DOHH2 (cell line): Measurements from ENCODE around the gene PLEKHG4B.

Experiments used
- H3F3A ChIP-seq: fragments of 200-600 bp; sonication (generic), shearing (Covaris generic); 2 replicates; pipeline ENCODE4 v1.6.0; 2016; ENCODE audit warnings: antibody characterized with exemption, mild to moderate bottlenecking; ENCODE audit not compliant: control insufficient read depth, insufficient read depth
- H3K27ac ChIP-seq: fragments of 200-600 bp; sonication (generic); 2 replicates; pipeline ENCODE4 v1.5.1; 2014; ENCODE audit warnings: low read depth, mild to moderate bottlenecking, low read length, moderate library complexity
- H3K27me3 ChIP-seq: fragments of 200-600 bp; sonication (generic); 2 replicates; pipeline ENCODE4 v1.6.1; 2014; ENCODE audit warnings: mild to moderate bottlenecking, low read length, mixed read lengths; ENCODE audit not compliant: control insufficient read depth
- H3K36me3 ChIP-seq: fragments of 200-600 bp; sonication (generic); 2 replicates; pipeline ENCODE4 v1.6.1; 2014; ENCODE audit warnings: mild to moderate bottlenecking, low read length, moderate library complexity, mixed read lengths; ENCODE audit not compliant: control insufficient read depth
- H3K4me1 ChIP-seq: fragments of 200-600 bp; sonication (generic); 2 replicates; pipeline ENCODE4 v1.6.1; 2014; ENCODE audit warnings: mild to moderate bottlenecking, low read length, mixed read lengths; ENCODE audit not compliant: control insufficient read depth
- H3K4me2 ChIP-seq: fragments of 200-600 bp; sonication (generic); 2 replicates; pipeline ENCODE4 v1.6.0; 2014; ENCODE audit warnings: mild to moderate bottlenecking, low read length, moderate library complexity
- H3K4me3 ChIP-seq: fragments of 200-600 bp; sonication (generic); 2 replicates; pipeline ENCODE4 v1.5.1; 2014; ENCODE audit warnings: mild to moderate bottlenecking, low read length, mixed read lengths
- H3K79me2 ChIP-seq: fragments of 200-600 bp; sonication (generic); 2 replicates; pipeline ENCODE4 v1.6.1; 2014; ENCODE audit warnings: mild to moderate bottlenecking, low read length, mixed read lengths; ENCODE audit not compliant: control insufficient read depth
- H3K9me2 ChIP-seq: fragments of 200-600 bp; sonication (generic); replicated peaks from 2 replicates; pipeline ENCODE4 v1.6.1; 2014; ENCODE audit warnings: mild to moderate bottlenecking, low read length, mixed read lengths; ENCODE audit not compliant: control insufficient read depth
- H3K9me3 ChIP-seq: fragments of 200-600 bp; sonication (generic); 2 replicates; pipeline ENCODE4 v1.6.1; 2014; ENCODE audit warnings: antibody characterized with exemption, low read length, mixed read lengths; ENCODE audit not compliant: control insufficient read depth, insufficient read depth
- H4K20me1 ChIP-seq: fragments of 200-600 bp; sonication (generic); 2 replicates; pipeline ENCODE4 v1.6.0; 2014; ENCODE audit warnings: low read depth, mild to moderate bottlenecking, antibody characterized with exemption, low read length, moderate library complexity; ENCODE audit not compliant: control insufficient read depth, insufficient read depth
- CTCF ChIP-seq: fragments of 200-600 bp; sonication (generic); IDR thresholded peaks from one replicate; pipeline ENCODE4 v1.5.1; 2014; ENCODE audit warnings: antibody characterized with exemption, mild to moderate bottlenecking, low read depth, low read length; ENCODE audit not compliant: poor library complexity, severe bottlenecking
- EZH2phosphoT487 ChIP-seq: fragments of 200-600 bp; sonication (generic); IDR thresholded peaks from 2 replicates; pipeline ENCODE4 v1.6.1; 2017; ENCODE audit warnings: borderline replicate concordance, mild to moderate bottlenecking, antibody characterized with exemption, low read length, moderate library complexity, mixed read lengths

Gene PLEKHG4B

DNA sequence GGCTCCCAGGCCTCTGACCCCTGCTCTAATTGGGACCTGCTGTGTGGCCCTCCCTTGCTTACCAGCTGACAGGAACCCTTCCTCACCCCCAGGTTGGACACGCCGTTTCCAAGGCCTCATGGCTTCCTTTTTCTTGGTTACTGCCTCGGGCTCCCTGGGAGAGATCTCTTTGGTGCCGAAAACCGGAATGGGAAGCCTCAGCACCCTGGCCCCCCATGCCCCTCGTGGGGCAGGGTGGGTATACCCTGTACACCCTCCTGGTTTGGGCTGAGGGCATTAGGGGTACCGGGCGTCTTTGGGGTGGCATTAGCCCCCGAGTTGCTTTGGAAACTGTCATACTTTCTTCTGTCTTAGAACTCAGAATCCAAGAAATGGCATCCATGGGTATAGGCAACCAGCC lies 89.2 kb downstream of the PLEKHG4B start:
- no peaks in the 10 kb centered on the region for H3K36me3 ChIP-seq
- no peak overlapping the region for H3K27ac ChIP-seq
- H4K20me1 ChIP-seq: no peaks in the 10 kb centered on the region
- H3K4me3 ChIP-seq: no peak overlapping the region
- no peaks in the 10 kb centered on the region for H3K9me2 ChIP-seq
- TF ChIP-seq EZH2phosphoT487 (no peak), CTCF (no peak)
- H3K9me3 ChIP-seq: no peaks in the 10 kb centered on the region
- no peaks in the 10 kb centered on the region for H3F3A ChIP-seq
- no peak overlapping the region for H3K4me2 ChIP-seq
- H3K79me2 ChIP-seq: no peaks in the 10 kb centered on the region
- no peaks in the 10 kb centered on the region for H3K4me1 ChIP-seq
- peaks cover 8% of the 10 kb centered on the region for H3K27me3 ChIP-seq

DNA sequence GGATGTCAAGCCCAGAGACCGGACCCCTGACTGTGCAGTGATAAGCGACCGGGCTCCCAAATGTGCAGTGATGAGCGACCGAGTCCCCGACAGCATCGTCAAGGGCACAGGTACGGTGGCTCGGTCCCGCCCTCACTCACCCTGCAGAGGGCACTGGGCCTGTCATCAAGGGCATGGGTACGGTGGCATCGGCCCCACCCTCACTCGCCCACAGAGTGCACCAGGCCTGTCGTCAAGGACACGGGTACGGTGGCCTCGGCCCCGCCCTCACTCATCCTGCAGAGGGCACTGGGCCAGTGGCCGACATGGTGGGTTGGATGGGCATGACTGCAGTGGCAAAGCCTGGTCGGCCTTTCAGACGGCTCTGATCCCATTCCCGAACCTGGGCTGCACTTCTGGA lies 89.6 kb downstream of the PLEKHG4B start:
- H4K20me1 ChIP-seq: no peaks in the 10 kb centered on the region
- no peak overlapping the region for H3K27ac ChIP-seq
- no peaks in the 10 kb centered on the region for H3K4me1 ChIP-seq
- H3K79me2 ChIP-seq: no peaks in the 10 kb centered on the region
- H3K9me2 ChIP-seq: no peaks in the 10 kb centered on the region
- H3K4me2 ChIP-seq: no peak overlapping the region
- no peaks in the 10 kb centered on the region for H3K36me3 ChIP-seq
- H3K4me3 ChIP-seq: no peak overlapping the region
- no peaks in the 10 kb centered on the region for H3K9me3 ChIP-seq
- H3K27me3 ChIP-seq: peaks cover 8% of the 10 kb centered on the region
- no peaks in the 10 kb centered on the region for H3F3A ChIP-seq
- TF ChIP-seq CTCF (no peak), EZH2phosphoT487 (no peak)

- Histone ChIP-seq H3K4me2 (no peak overlapping the region), H3K27me3 (peaks cover 8% of the 10 kb centered on the region), H3K9me2 (no peaks in the 10 kb centered on the region), H3K79me2 (no peaks in the 10 kb centered on the region), H3K4me1 (no peaks in the 10 kb centered on the region), H3K9me3 (no peaks in the 10 kb centered on the region), H3K36me3 (no peaks in the 10 kb centered on the region), H3F3A (no peaks in the 10 kb centered on the region), H3K27ac (no peak overlapping the region), H4K20me1 (no peaks in the 10 kb centered on the region), H3K4me3 (no peak overlapping the region)
- TF ChIP-seq CTCF: no peak
- no peak for TF ChIP-seq EZH2phosphoT487
Measured at GRCh38 chr5:182126-182525, 90.2 kb downstream of the PLEKHG4B start.

DNA sequence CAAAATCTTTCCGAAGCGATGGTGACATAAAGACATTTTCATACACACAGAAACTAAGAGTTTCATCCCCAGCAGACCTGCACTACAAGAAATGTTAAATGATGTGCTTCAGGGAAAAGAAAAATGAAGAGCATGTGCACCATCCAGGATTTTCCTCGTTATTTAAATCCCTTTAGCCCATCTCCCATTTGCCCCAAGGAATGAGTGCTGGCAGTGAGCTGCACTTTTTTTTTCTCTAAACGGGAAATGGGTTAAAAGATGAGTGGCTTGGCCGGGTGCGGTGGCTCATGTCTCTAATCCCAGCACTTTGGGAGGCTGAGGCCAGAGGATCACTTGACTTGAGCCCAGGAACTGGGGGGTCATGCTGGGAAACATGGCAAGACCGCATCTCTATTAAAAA lies 92.5 kb downstream of the PLEKHG4B start:
- H3F3A ChIP-seq: no peaks in the 10 kb centered on the region
- peaks cover 5% of the 10 kb centered on the region; the same call in 1 of the 2 replicates for H3K79me2 ChIP-seq
- TF ChIP-seq CTCF (no peak), EZH2phosphoT487 (no peak)
- H3K9me2 ChIP-seq: no peaks in the 10 kb centered on the region
- H4K20me1 ChIP-seq: no peaks in the 10 kb centered on the region
- H3K9me3 ChIP-seq: no peaks in the 10 kb centered on the region
- no peak overlapping the region for H3K27ac ChIP-seq
- no peaks in the 10 kb centered on the region; the same call in 1 of the 2 replicates for H3K27me3 ChIP-seq
- no peak overlapping the region for H3K4me2 ChIP-seq
- peaks cover 14% of the 10 kb centered on the region for H3K4me1 ChIP-seq
- no peak overlapping the region for H3K4me3 ChIP-seq
- no peaks in the 10 kb centered on the region for H3K36me3 ChIP-seq
